Kidney (tissue), 14 donors: ENCODE measurements around the gene TIMM21. TPM values are rescaled to one million over a fixed set of nuclear protein-coding genes. Genes with fewer than 3 reads are reported as not detected.

Experiments
- DNase-seq, 5 donors: peaks; one replicate each; pipeline ENCODE4 v3.0.0-alpha.2; 2013 to 2020
- FAIRE-seq: peaks from 2 replicates; lab custom pipeline; 2012; peaks lifted over from hg19 to GRCh38; lab: Jason Lieb, UNC
- H3K27ac ChIP-seq, 2 donors: one replicate each; pipeline ENCODE4 v1.7.0; 2013; ENCODE audit warnings: low read depth in 2 of 2, low read length in 2 of 2, inconsistent platforms in 1 of 2
- H3K27me3 ChIP-seq: one replicate; pipeline ENCODE4 v1.7.1; 2013; ENCODE audit warnings: low read length, inconsistent platforms; ENCODE audit not compliant: control insufficient read depth, insufficient read depth
- H3K36me3 ChIP-seq, 3 donors: one replicate each; pipeline versions ENCODE4 v1.7.0 to v1.7.1; 2013; ENCODE audit warnings: low read length in 3 of 3, control low read depth in 1 of 3, inconsistent platforms in 1 of 3; ENCODE audit not compliant: insufficient read depth in 3 of 3, control insufficient read depth in 2 of 3
- H3K4me1 ChIP-seq, 3 donors: one replicate each; pipeline versions ENCODE4 v1.7.0 to v1.7.1; 2013; ENCODE audit warnings: low read length in 3 of 3, inconsistent platforms in 1 of 3, low read depth in 1 of 3; ENCODE audit not compliant: control insufficient read depth in 2 of 3, insufficient read depth in 2 of 3
- H3K4me3 ChIP-seq, 3 donors: one replicate each; pipeline versions ENCODE4 v1.7.0 to v1.8.1; 2013; ENCODE audit warnings: low read length in 3 of 3, control low read depth in 1 of 3, inconsistent platforms in 1 of 3
- H3K9ac ChIP-seq, 3 donors: one replicate each; pipeline versions ENCODE4 v1.7.0 to v1.7.1; 2013; ENCODE audit warnings: low read length in 3 of 3, control low read depth in 1 of 3, inconsistent platforms in 1 of 3
- H3K9me3 ChIP-seq, 3 donors: one replicate each; pipeline versions ENCODE4 v1.7.0 to v1.7.1; 2013; ENCODE audit warnings: low read length in 3 of 3, control low read depth in 1 of 3, inconsistent platforms in 1 of 3; ENCODE audit not compliant: control insufficient read depth in 2 of 3, insufficient read depth in 1 of 3
- intact Hi-C: fragments of 100-400 bp; cut with DNase I; formaldehyde crosslinking; loops from one replicate; pipeline ENCODE4 v1.11.1; 2022
- polyA plus RNA-seq: library from polyadenylated mRNA; stranded (reverse); fragments of 350-450 nt; fragmentation: Illumina TruSeq; extraction: RNeasy Lipid Tissue Mini Kit (QIAGEN cat#74804); gene quantifications from one replicate; pipeline ENCODE4 v1.2.3, GENCODE V29; 2014; ENCODE audit warnings: low read depth, low replicate concordance; ENCODE audit not compliant: insufficient read depth
- total RNA-seq: library from RNA; stranded (reverse); fragmentation: NEBNext Ultra II Directional; extraction: Animal tissue kit (Norgen Biotek cat#: 25700); gene quantifications from one replicate; pipeline ENCODE4 v1.2.1, GENCODE V29; 2021
- TF ChIP-seq, protein P1 (sequence below): IDR thresholded peaks from 3 replicates; pipeline ENCODE4 v1.5.1; 2012; ENCODE audit warnings: mild to moderate bottlenecking, moderate library complexity, borderline replicate concordance; ENCODE audit not compliant: insufficient read depth; ENCODE audit errors: extremely low read depth
- donor health status: control.
- donor health status: control.
- donor health status: control.
- donor health status: control.
- donor health status: control.
- donor health status: DM: yes; HTN: yes; CAD: no.
- donor health status: Normal renal cell carcinoma (clear cell type).

The TIMM21 gene
- total and polyA plus RNA-seq, 2 donors from 2014 or later: 28.5 to 77.4 TPM

DNA sequence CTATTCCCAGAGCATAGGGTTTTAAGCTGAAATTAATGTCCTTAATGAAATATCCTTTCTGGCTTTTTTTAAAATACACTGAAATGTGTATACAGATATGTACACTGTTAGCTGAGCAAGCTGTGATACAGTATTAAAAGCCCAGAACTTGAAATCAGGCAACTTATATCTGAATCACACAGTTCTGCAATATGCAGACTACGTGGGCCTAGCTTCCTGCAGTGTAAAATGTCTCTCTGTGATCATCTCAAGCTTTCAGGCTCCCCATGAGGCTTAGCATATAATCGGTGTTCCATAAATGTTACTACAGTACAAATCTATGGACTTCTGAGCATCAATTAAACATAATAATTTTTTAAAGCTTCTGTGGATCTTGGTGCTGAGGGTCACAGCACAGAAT, 8.9 kb upstream of the TIMM21 start:
- FAIRE-seq: no peak
- Histone ChIP-seq H3K27ac (no peak overlapping the region), H3K36me3 (no peaks in the 10 kb centered on the region), H3K9me3 (no peaks in the 10 kb centered on the region), H3K27me3 (no peaks in the 10 kb centered on the region), H3K4me1 (no peaks in the 10 kb centered on the region), H3K4me3 (no peak overlapping the region), H3K9ac (no peak overlapping the region)
- TF ChIP-seq, protein P1, sequence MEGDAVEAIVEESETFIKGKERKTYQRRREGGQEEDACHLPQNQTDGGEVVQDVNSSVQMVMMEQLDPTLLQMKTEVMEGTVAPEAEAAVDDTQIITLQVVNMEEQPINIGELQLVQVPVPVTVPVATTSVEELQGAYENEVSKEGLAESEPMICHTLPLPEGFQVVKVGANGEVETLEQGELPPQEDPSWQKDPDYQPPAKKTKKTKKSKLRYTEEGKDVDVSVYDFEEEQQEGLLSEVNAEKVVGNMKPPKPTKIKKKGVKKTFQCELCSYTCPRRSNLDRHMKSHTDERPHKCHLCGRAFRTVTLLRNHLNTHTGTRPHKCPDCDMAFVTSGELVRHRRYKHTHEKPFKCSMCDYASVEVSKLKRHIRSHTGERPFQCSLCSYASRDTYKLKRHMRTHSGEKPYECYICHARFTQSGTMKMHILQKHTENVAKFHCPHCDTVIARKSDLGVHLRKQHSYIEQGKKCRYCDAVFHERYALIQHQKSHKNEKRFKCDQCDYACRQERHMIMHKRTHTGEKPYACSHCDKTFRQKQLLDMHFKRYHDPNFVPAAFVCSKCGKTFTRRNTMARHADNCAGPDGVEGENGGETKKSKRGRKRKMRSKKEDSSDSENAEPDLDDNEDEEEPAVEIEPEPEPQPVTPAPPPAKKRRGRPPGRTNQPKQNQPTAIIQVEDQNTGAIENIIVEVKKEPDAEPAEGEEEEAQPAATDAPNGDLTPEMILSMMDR: no peak
- DNase-seq: no peak
- intact Hi-C loops: no loop called here

DNA sequence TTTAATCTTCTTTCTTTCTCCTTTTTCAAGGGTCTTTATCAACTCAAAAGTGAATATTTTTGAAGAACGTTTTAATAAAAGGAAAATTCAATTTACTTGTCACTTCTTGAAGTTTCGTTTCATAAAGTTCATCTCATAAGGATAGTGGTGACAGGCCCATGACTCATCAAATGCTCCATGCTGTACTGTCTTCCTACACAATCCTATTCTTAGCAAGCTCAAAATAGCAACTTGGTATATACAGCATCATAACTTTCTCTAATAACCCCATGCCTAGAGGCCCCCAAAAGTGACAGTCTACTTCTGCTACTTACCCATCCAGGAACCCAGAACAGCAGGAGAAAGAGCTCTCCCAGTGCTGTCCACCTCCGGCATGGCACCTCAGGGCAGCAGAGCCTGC, 8.4 kb upstream of the TIMM21 start:
- no peak overlapping the region for H3K9ac ChIP-seq
- TF ChIP-seq, protein P1: no peak
- no peak for FAIRE-seq
- H3K36me3 ChIP-seq: no peaks in the 10 kb centered on the region
- no peaks in the 10 kb centered on the region for H3K9me3 ChIP-seq
- intact Hi-C loops: no loop called here
- no peak for DNase-seq
- no peak overlapping the region for H3K27ac ChIP-seq
- no peaks in the 10 kb centered on the region for H3K4me1 ChIP-seq
- H3K27me3 ChIP-seq: no peaks in the 10 kb centered on the region
- no peak overlapping the region for H3K4me3 ChIP-seq

DNA sequence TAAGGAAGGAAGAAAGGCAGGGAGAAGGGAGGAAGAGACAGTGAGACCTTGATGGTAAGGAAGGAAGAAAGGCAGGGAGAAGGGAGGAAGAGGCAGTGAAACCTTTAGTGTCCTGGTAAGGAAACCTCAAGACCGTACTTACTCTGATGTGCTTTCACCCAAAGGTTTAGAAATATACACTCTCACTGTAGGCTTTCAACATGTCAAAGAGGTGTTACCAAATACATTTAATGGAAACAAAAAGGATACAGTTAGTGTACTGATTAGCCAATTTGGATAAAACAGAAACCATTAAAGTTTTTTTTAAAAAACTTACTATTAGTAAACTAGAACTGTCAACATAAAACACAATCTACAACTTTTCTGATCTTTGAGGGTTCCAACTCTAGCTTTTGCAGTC, 7.7 kb upstream of the TIMM21 start:
- FAIRE-seq: no peak
- no peak overlapping the region for H3K27ac ChIP-seq
- H3K4me1 ChIP-seq: no peaks in the 10 kb centered on the region
- intact Hi-C loops: no loop called here
- no peak overlapping the region for H3K9ac ChIP-seq
- TF ChIP-seq, protein P1: no peak
- DNase-seq: no peak
- no peak overlapping the region for H3K4me3 ChIP-seq
- H3K36me3 ChIP-seq: no peaks in the 10 kb centered on the region
- H3K9me3 ChIP-seq: no peaks in the 10 kb centered on the region
- no peaks in the 10 kb centered on the region for H3K27me3 ChIP-seq

DNA sequence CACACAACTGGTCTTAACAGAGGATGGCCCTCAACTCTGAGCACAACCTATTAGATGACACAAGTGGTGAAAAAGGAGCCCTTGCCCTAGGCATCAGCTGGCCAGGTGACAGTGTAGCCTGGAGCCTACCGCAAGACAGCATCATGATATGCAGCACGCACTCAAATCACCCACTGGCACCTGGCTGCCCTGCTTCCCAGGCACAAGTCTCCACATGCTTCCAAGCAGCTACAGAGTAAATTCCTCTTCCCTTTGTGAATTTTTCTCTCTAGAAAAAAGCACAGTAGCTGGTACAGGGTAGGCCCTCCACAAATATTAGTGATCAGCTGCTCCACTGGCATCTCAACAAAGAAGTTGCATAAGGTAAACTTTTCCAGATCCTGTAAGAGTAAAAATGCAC, 6.7 kb upstream of the TIMM21 start:
- H3K4me3 ChIP-seq: no peak overlapping the region
- H3K9ac ChIP-seq: no peak overlapping the region
- H3K9me3 ChIP-seq: no peaks in the 10 kb centered on the region
- H3K36me3 ChIP-seq: no peaks in the 10 kb centered on the region
- no peaks in the 10 kb centered on the region for H3K4me1 ChIP-seq
- intact Hi-C loops: no loop called here
- H3K27me3 ChIP-seq: no peaks in the 10 kb centered on the region
- FAIRE-seq: no peak
- DNase-seq: no peak
- H3K27ac ChIP-seq: no peak overlapping the region
- TF ChIP-seq, protein P1: no peak
